HT1080 (cell line): Measurements from ENCODE around the gene SLC17A6. TPM values are rescaled to one million over a fixed set of nuclear protein-coding genes. Genes with fewer than 3 reads are reported as not detected.
A peak's percentile ranks its signal among the peaks of the same experiment; 100 is the strongest.

Source experiments
- DNase-seq: peaks from one replicate; pipeline ENCODE4 v3.0.0-alpha.2; 2015; ENCODE audit warnings: low read depth
- polyA plus RNA-seq, 2 experiments: library from polyadenylated mRNA; depleted of rRNA; stranded (reverse); fragments of >200 nt; gene quantifications; 2 replicates each; pipeline ENCODE4 v1.2.3, GENCODE V29; 2015
- total RNA-seq: library from RNA; depleted of rRNA; stranded (reverse); fragments of >200 nt; shearing (Covaris generic); gene quantifications from 2 replicates; pipeline ENCODE4 v1.2.3, GENCODE V29; 2014; rRNA removed

The SLC17A6 gene
- not detected in 2 replicates for total RNA-seq
- not detected in 2 replicates for polyA plus RNA-seq (2015; cell fraction: cytosol; rRNA removed)
- not detected in 2 replicates for polyA plus RNA-seq (2015; cell fraction: nucleus; rRNA removed)

GRCh38 chr11:22337596-22338485 lies at the start of gene SLC17A6:
SLC17A6 (plus strand) TSS chr11:22338381; CDS start chr11:22338534, 153 bp downstream.
- peak; percentile 48 for DNase-seq

GRCh38 chr11:22302368-22302767 lies 35.8 kb upstream of the SLC17A6 start:
- no peak for DNase-seq

GRCh38 chr11:22304337-22304961 lies 33.7 kb upstream of the SLC17A6 start:
- DNase-seq = peak; percentile 10

- no peak for DNase-seq
These were observed 20.5 kb upstream of the SLC17A6 start for GRCh38 chr11:22317656-22318055.

GRCh38 chr11:22331771-22332170 lies 6.4 kb upstream of the SLC17A6 start:
- DNase-seq = no peak

DNA sequence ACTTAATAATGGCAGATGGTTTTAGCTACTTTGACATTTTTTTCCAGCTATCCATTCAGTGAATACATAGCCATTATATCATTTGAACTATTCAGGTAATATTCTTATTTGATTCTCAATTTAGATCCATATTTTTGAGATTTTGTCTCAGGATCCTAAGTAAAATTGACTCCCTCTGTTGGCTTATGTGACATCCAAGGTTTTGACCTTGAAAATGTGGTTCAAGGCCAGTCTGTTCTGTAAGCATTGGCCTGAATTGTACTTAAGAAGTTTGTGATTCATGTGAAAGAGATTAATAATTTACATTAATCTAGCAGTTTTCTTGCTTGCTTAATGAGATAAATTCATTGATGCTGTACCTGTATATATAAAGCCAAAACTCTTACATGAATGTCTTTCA lies 1.6 kb upstream of the SLC17A6 start:
- no peak for DNase-seq

DNA sequence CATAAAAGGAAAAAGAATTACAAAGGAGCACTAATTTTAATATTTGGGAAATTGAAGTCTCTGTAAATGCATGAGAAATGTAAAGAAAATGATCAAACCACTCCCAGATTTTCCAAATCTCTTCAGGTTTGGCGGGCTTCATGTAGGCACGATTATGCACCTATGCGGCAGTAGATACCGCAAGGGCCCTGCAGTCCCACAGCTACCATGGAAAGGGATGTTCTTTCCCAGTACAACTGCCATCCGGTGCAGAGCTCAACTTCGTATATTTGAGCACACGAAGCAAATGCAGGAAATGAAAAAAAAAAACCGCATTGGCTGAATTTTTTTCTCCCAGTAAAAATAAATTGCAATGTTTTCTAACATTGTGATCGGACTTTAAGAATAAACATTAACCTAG lies 1.4 kb downstream of the SLC17A6 start:
- DNase-seq = no peak

- DNase-seq = no peak
These were observed 2.1 kb downstream of the SLC17A6 start for GRCh38 chr11:22340235-22340634.

GRCh38 chr11:22340701-22341587 lies 2.8 kb downstream of the SLC17A6 start:
- DNase-seq = no peak

GRCh38 chr11:22341588-22341931 lies 3.4 kb downstream of the SLC17A6 start:
- no peak for DNase-seq

GRCh38 chr11:22342211-22343031 lies 4.2 kb downstream of the SLC17A6 start:
- DNase-seq = no peak

GRCh38 chr11:22343032-22343324 lies 4.8 kb downstream of the SLC17A6 start:
- DNase-seq = no peak

- DNase-seq = no peak
These were observed 5.3 kb downstream of the SLC17A6 start for GRCh38 chr11:22343371-22344032.

GRCh38 chr11:22344081-22344480 lies 5.9 kb downstream of the SLC17A6 start:
- DNase-seq = no peak

DNA sequence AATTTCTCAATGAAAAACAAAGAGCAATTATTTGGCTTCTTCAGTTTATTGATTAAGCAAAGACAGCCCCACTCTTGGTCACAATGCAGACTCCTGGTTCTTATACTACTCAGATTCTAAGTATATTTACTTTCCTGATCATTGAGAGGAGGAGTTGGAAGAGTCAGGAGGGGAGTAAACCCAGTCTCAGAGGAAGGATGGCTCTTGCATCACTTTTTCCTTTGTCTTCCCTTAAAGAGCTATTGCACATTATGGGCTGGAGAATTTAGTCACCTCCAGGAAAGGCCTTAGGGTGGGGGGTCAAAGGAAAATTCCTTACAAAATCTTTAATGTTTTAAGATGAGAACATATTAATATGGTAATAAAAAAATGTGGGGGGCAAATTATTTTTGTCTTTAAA lies 8.1 kb downstream of the SLC17A6 start:
- DNase-seq = no peak

GRCh38 chr11:22347857-22348487 lies 9.8 kb downstream of the SLC17A6 start:
- DNase-seq = no peak

DNA sequence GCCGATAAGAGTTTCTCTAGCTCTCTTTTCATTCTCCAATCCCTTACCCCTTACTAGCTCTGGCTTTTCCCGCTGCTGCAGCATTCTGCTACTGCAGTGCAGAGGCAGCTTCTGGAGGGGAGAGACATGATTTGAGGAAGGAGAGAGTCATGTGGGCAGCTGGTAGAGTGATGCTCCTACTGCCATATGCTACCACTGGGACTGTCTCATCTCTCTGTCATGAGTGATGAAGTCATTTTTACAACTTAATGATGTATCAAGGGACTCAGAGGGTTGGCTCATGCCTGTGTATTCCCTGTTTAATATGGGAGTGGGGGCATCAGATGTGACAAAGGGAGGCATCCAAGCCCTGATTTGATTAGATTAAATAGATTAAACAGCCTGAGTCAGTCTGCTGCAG lies 11.3 kb downstream of the SLC17A6 start:
- DNase-seq = no peak

- no peak for DNase-seq
These were observed 21.1 kb downstream of the SLC17A6 start for GRCh38 chr11:22359295-22359694.

DNA sequence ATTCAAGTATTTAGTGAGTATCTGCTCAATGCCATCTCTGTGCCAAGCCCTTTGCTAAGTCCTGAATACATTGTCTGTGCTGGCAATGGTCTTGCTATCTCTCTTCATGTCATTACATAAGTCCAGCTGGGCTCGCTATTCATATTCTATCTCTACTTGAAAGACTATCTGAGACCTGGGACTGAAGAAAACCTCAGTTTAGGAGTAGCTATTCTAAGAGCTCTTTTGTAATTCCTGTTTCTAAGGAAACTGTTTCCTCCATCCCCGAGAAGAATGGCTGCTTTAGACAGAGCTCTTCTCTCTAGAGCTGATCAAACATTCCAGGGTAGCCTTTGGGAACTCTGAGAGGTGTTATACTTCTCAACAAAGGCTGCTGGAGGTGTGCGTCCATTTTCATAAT lies 33.0 kb downstream of the SLC17A6 start:
- no peak for DNase-seq

DNA sequence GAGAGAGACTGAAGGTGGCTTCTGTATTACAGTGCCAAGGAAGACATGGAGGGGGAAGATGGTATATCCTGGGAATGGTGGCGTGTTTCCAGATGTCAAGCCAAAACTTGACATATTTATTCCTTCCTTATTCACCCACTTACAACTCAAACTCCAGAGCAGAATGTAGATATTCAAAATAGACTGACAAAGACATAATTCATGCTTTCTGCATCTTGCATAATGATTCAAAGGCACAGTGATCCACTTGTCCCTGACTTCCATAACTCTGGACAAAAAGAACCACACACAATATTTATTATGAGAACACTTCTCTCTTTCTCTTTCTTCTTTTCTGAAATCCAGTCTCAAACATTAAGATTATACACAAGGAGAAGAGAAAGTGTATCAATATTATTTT lies 48.9 kb downstream of the SLC17A6 start:
- DNase-seq = no peak
